ENCODE measurements around the gene RIPK1.
"Not testable (repeated sequence)": the region's sequence is repeated elsewhere in the genome, so short reads cannot be mapped to it uniquely, and the experiment has no call there.

The RIPK1 gene

DNA sequence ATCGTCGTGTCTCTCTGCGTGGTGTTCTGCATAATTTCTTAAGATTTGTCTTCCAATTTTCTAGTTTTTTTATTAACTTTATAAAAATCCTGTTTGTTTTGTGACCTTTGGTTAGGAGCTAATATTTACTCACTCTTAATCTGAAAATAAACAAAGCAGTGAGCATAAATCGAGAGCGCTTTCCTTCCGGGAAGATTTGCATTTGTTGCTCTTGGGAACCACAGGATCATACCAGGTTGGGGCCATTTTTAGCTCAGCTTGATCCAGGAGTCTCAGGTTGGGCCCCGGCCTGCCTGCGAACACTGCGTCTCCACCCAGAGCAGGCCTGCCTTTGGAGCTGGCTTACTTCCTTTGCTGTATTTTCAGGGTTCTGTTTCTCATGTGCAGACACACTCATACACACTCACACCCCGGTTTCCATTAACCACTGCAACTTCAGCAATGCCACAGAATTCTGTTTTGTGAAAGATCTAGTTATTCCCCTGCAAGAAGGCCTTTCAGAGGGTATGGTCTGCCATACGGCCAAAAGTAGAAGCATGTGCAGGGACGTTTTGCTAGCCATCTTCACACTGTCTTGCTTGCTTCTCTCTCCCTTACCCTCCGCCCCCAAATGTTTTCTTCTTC is 67.5 kb downstream of the RIPK1 start:
- no peak for DNase-seq

DNA sequence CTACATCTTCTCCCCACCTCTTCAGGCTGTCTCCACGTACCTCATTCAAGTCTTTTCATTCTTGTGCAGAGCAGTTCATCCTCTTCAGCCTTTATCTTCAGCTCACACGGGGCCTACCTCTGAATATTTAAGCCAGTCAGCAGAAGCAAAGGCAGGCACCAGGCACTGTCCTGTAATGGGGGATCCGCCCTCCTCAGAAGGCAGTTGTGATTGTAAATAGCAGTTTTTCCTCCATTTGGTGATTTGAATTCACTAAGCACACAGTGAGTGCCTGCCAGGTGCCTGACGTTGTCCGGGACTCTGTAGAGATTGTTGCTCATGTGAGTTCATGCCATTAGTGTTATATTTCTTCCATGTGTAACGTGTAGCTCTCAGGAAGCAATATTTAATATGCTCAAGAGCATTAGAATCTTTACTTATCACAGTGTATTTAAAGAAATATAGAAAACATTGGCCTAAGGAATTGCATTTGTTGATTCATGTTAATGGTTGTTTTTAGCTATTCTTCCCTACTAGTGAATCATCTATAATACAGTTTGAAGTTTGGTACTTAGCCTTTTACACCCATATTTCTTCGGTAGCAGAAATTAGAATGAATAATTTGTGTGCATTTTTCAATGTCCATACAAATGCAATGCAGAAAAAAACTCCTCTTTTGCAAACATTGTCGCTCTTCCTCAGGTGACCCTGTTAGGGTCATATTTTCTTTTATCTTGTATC is 68.2 kb downstream of the RIPK1 start:
- DNase-seq = no peak

DNA sequence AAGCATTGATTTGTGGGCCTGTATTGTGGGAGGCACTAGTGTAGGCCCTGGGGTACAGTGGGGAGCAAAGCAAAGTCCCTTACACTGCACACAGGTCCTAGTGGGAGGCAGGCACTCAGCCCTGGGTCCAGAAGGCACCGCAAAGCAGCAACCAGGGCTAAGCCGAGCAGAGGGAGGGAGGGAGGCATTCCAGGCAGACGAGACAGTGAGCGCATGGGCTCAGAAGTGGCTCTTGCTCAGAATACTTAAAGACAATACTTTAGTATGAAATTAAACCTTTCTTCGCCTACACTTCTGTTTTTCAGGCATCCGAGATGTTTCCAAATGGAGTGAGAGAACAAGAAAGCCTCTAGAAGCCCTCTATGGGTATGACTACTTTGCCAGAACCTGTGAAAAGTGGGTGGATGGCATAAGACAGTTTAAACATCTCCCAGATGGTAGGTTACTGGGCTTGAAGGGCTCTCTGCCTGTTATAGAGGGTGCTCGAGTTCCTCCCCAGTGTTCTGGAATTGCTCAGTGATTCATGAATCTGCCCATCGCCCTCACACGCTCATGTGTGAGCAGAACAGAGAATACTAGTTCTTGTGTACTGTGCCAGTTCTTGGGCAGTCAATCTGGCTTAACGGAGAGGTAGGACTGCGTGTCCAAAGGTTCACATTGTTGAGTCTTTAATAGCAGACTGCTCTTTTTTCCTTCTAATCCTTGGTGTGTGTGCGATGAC is 68.9 kb downstream of the RIPK1 start:
- DNase-seq = no peak

DNA sequence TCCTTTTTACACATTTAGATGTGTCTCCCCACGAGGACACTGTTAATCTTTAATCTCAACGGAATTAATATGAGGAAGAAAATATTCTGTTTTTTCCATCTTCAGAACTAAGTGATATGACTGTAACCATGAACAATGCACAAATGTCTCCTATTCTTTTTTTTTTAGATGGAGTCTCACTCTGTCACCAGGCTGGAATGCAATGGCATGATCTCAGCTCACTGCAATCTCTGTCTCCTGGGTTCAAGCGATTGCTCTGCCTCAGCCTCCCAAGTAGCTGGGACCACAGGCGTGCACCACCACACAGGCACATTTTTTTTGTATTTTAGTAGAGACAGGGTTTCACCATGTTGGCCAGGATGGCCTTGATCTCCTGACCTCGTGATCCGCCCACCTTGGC is 69.6 kb downstream of the RIPK1 start:
- DNase-seq = not testable (repeated sequence)

DNA sequence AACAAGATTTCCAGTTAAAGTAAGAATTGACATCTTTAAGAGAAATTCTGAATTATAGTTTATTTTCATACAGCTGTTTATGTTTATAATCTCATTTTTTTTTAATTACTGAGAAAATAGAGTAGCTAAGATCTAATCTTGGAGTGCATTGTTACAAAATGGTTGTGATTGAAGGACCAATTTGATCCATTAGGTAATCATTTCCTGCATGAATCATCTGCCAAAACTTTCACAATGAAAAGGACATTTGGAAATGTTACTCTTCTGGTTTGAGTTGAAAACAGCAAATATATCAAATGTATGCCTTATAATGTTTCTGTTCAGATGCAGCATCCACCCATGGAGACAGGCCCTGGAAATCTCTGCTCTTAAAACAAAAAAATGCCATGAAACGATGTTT is 70.0 kb downstream of the RIPK1 start:
- DNase-seq = no peak

DNA sequence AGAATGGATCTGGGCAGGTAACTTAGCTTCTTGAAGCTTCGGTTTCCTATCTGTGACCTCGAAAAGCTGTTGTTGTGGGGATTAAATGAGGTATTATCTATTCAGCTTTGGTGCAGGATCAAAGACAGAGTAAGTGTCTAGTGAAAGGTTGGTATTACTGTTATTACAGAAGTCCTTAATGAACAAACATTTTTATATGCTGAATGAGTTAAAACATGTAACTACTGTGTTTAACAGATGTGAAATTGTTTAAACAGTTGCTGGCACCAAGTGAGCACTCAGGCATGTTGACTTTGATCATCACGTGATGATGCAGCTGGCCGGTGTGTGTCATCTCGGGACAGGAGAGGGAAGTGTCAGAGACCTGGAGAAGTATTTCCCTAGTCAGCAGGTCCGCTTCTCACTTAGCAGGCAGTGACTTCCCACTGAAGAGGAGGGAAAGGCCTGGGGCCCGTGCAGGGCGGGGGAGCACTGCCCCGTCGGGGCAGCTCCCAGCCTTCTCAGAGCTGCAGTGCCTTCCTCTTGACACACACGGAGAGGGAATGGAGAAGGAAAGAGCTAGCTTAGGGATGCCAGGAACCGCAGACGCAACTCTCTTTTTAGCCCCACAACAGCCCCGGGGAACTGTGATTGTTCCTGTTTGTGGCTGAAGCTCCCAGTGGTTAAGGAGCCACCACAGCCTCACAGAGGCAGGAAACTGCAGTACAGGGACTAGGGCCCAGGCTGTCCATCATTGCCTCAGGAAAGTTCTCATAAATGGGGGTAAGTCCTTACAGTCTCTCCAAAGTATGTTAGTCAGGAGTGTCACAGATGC is 71.0 kb downstream of the RIPK1 start:
- DNase-seq = no peak

DNA sequence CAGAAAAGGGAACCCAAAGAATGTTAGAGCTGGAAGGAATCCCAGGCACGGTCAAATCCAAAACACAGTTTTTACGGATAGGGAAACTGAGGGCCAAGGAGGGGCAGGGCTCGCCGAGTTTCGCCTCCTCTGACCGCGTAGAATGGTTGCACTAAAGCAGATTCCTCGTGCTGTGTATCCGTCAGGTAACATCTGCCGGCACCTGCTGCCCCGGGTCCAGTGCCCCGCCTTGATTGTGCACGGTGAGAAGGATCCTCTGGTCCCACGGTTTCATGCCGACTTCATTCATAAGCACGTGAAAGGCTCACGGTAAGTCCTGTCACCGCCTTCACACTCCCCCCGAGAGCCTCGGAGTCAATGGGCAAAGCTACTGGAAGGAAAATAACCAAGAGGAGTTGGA is 71.9 kb downstream of the RIPK1 start:
- DNase-seq = no peak

DNA sequence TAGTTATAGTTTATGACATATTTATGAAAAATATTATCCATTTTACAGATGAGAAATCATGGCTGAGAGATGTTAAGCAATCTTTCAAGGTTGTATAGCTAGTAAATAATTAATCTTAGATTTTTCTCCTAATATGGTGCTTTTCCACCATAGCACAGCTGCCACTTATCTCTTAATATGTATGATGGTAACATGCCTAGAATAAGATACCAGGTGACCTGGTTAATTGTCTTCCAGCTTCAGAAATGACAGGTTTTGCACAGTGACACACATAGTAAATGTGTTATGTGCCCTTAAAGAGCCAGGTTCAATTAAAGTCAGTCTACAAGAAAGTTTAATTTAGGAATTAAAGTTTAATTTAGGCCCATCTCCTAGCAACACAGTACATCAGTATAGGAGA is 74.2 kb downstream of the RIPK1 start:
- no peak for DNase-seq

DNA sequence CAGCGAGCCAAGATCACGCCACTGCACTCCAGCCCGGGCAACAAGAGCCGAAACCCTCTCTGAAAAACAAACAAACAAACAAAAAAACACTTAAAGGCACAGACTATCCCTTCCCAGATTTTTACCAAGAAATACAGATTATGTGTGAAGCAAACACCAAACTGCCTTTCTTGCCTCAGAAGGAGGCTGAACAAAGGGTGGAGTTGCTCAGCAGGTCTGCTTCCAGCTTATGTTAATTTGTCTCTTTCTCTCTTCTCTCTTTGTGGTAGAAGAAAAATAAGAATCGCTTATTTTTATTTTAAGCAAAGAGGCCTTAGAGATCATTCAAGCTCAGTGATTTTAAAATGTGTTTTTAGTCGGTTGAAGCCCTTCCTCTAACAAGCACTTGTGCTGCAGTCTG is 74.9 kb downstream of the RIPK1 start:
- no peak for DNase-seq

DNA sequence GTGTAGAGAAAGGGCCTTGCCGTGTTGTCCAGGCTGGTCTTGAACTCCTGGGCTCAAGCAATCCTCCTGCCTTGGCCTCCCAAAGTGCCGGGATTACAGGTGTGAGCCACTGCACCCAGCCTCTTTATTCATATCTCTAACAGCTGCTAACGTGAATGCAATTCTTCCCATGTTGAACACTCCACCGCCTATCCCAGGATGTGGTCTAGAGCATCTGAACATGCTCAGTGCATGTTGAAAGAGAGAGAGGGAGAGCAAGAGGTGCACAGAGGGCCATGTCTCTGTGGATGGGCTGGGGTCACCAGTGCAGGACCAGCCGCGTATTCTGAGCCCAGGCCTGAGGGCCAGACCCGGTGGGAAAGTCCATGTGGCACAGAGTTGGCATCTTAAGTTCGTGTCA is 76.3 kb downstream of the RIPK1 start:
- no peak for DNase-seq

DNA sequence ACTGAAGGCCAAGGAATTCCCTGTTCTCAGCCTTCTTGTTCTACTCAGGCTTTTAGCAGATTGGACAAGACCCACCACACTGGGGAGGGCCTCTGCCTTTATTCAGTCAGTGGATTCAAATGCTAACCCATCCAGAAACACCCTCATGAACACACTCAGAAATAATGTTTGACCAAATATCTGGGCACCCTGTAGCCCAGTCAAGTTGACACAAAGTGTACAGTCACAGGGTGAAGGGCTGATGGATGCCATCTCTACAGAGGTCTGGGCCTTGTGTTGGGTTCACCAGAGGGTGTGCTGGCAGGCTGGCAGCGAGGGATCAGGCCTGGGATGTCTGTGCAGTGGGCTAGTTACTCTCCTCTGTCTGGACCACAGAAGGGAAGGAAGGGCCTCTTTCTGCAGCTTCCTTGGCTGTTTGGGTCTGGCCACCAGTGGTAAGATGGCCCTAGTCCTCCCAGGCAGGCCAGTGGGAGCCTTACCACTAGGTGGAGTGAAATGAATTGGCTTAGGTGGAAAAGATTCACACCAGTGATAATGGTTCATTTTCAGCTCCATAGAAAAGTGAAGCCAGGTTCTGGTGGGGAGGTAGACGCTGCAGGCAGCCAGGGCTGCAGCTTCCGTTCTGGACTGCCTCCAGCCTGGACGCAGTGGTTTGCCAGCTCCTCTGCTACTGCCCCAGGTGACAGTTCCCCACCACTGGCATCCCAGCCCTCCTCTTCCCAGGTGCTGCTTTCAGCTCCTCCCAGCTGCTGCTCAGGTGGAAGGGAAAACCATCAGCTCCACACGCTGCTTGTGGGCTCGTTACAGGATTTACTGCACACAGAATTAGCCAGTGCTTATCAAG is 79.8 kb downstream of the RIPK1 start:
- no peak for DNase-seq

DNA sequence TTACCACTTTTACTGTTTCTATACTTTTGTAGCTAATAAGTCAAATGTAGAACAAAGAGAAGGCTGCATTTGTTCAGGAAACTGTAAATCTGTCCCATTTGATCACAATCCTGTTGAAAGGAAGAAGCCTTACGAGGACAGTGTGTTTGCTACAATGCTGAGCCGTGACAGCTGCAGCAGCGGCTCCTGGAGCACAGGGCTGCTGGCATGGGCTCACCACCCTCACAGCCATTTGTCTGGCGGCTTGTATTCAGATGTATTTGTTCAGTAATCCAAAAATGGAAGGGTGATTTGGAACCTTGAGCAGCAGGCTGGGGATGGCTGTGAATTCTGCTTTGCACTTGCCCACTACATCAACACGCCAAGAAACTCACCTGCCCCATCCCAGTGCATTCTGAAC is 83.4 kb downstream of the RIPK1 start:
- DNase-seq = no peak

DNA sequence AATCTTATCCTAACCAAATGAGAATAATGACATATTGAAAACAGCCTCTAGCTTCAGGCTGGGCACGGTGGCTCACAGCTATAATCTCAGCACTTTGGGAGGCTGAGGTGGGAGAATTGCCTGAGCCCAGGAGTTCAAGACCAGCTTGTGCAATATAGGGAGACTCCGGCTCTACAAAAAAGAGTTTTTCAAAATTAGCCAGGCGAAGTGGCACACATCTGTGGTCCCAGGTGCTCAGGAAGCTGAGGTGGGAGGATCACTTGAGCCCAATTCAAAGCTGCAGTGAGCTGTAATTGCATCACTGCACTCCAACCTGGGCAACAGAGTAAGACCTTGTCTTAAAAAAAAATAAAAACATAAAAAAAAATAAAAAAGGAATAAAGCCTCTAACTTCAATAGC is 84.4 kb downstream of the RIPK1 start:
- no peak for DNase-seq

DNA sequence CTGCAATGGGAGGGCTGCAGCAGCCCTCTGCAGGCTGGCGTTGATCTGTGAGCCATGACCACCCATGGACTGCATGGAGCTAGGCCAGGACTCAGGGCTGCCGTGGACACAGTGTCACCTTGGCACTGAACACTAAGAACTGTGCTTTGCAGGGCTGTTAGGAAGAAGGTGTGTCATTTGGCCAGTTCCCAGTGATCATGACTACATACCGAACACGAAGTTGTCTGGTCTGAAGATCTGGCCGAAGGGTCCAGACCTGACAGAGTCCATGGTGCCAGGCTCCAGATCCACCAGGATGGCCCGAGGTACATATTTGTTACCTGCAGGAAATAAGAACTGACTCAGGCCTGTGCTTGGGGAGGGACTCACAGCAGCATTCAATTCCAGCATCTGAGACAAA is 87.1 kb downstream of the RIPK1 start:
- DNase-seq = not testable (repeated sequence)

DNA sequence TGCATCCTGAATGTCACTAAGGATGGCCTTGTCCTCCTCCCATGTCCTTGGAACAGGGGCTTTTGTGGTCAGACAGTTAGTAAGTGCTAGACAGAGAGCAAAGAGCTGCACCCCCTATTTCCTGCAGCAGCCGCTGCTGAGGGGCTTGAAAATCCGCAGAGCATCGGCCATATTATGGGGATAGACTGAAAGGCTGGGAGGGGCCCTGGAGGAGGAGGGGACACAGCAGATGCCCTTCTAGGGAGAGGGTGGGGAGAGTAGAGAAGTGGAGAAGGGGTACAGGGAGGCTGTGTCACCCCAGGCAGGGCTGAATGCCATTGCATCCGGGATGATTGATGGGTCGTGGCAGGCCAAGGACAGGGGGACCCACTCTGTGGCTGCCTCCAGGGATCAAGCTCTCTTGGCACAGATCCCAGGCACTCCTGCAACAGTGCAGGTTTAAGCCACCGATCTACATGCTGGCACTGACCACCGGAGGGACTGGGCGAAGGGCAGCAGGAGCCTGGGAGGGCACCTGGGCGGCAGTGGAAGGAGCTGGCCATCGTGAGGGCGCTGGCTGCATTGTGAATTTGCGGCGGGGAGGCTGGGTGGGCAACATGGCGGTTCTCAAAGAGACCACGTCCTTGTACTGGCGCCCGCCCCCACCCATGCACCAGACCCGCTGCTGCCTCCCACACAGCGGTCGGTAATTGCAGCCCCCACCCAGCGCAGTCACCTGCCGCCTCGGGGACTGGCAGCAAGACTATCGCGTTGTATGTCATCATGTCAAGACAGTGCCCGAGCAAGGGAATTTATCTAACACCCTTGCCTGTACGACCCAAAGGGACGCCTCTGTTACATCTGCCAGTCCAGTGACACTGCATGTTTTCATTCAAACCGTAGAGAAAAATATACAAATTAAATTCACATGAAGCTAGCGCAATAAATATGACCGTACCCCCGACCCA is 88.2 kb downstream of the RIPK1 start:
- DNase-seq = peak; percentile 63

DNA sequence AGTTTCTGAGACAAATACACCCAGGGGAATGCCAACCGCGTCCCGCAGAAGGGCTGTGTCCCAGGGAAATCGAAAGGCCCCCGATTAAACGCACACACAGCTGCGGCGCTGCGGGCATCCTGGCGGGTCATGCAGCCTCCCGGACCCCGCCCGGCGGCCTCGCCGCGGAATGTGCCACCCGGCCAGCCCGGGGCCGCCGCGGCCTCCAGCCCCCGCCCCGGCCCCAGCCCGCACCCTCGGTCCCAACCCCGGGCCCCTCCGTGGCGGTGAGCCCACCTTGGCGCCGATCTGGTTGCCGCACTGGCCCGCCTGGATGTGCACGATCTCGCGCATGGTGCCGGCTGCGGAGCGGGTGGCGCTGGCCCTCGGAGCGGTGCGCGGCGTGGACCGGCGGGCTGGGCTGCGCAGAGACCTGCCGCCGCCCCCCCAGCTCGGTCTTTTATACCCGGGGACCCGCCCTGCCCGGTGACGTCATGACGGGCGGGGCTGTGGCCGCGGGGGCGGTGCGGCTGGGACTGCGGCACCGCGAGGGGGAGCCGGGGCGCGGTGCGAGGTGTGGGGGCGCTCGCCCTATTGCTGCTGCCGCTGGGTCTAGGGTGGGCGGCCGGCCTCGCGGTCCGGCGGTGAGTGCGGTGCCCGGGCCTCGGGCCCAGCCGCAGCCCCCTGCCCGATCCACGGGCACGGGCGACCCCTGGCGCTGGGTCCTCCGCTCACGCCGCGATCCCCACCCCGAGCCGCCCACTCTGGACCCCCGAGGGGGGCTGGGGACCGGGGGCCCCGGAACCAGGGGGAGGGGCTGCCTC is 89.0 kb downstream of the RIPK1 start, which contains the start of gene TUBB2A:
Gene TUBB2A, minus strand, starts transcription at position 414 of the 803 bp plus-strand sequence. Its CDS starts 81 bp downstream, at position 333.
- peak; percentile 86 for DNase-seq

DNA sequence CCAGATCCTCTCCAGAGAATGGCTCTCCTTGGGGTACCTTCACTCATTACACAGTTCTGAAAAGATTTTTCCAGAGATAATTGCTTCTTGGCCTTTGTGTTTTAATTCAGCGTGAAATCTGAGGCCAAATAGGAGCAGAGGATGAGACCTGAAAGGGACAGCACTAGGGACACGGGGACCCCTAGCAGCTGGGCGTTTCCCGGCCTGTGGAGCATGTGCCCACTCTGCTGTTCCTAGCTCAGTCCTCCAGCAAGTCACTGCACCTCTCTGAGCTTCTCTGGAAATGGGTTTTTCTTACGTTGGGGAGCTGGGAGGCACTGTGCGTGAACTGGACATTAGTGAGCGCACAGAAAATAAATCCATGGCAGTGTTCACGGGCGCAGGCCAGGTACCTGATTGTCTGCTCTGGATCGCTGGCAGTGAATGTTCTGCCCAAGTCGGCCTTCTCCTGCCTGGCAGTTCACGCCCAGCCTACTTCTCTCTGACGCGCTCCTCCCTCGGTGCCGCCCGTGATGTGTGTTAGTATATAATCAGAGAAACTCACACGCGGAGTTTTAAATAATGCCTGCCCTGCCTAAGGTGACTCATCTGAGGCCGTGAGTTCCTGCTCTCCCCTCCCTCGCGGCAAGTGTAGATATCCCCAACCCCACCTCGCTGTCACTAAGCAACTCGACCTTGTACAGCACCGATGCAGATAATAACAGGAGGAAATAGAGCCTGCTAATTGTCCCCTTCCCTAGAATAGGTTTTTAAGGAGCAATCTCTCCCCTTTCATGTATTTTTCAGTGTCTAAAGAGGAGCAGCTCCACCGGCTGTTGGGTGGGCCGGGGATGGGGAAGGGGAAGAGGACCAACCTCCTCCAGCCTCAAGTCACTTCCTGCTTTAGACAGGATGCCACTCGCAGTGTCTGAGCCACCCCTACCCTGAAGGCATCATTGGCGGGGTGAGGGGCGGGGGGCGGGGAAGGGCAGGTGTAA is 91.8 kb downstream of the RIPK1 start:
- DNase-seq = no peak

DNA sequence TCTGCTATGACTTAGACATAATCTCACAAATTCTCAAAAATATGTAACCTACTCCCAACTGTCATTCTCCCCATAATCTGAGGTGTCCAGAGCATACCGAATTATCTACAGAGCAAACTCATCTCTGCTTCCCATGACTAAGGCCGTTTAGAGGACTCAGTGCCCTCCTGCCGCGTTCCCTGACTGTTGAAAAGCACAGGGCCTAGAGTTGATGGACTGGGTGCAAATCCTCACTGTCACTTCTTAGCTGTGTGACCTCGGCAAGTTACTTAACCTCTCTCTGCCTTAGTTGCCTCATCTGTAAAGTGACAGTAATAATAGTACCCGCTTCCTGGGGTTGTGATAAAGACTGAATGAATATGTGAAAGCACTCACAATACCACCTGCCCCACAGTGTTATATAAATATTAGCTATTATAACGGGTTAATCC is 93.8 kb downstream of the RIPK1 start:
- DNase-seq = no peak
